Ascending aorta (tissue), 2 donors: ENCODE results near the gene CAMK2G. TPM values are rescaled to one million over a fixed set of nuclear protein-coding genes. Genes with fewer than 3 reads are reported as not detected.
"Not testable (repeated sequence)": the region's sequence is repeated elsewhere in the genome, so short reads cannot be mapped to it uniquely, and the experiment has no call there.

Source experiments
- DNase-seq, 2 donors: peaks; one replicate each; pipeline ENCODE4 v3.0.0-alpha.2; 2019; ENCODE audit warnings: low spot score in 2 of 2
- H3K27ac ChIP-seq, 2 donors: fragments of 200-600 bp; sonication (generic); one replicate each; pipeline ENCODE4 v1.5.1; 2016 to 2017; ENCODE audit warnings: mild to moderate bottlenecking in 1 of 2
- H3K27me3 ChIP-seq: fragments of 200-600 bp; sonication (generic); one replicate; pipeline ENCODE4 v1.5.1; 2017
- H3K36me3 ChIP-seq, 2 donors: fragments of 200-600 bp; sonication (generic); one replicate each; pipeline ENCODE4 v1.5.1; 2016
- H3K4me1 ChIP-seq, 2 donors: fragments of 200-600 bp; sonication (generic); one replicate each; pipeline ENCODE4 v1.5.1; 2016 to 2017; ENCODE audit warnings: mild to moderate bottlenecking in 1 of 2
- H3K4me3 ChIP-seq, 2 donors: fragments of 200-600 bp; sonication (generic); one replicate each; pipeline ENCODE4 v1.5.1; 2016 to 2017; ENCODE audit warnings: mild to moderate bottlenecking in 1 of 2
- H3K9me3 ChIP-seq, 2 donors: fragments of 200-600 bp; sonication (generic); one replicate each; pipeline ENCODE4 v1.5.1; 2016
- CTCF ChIP-seq, 3 experiments: fragments of 200-600 bp in 2 of 3; fragments of 450-650 bp in 1 of 3; sonication (generic) in 2 of 3; IDR thresholded peaks; one replicate each; pipeline ENCODE4 v1.5.1; 2016 to 2019; ENCODE audit warnings: antibody characterized with exemption in 3 of 3, mild to moderate bottlenecking in 1 of 3, moderate library complexity in 1 of 3
- intact Hi-C: fragments of 100-400 bp; cut with DNase I; formaldehyde crosslinking; loops from one replicate; pipeline ENCODE4 v1.15.1; 2023
- total RNA-seq: library from RNA; depleted of rRNA; stranded (reverse); fragments of >200 nt; gene quantifications from one replicate; pipeline ENCODE4 v1.1.0, GENCODE V29; 2016

The CAMK2G gene
- total RNA-seq, 1 donor from 2014 or later: 60.3 TPM

DNA sequence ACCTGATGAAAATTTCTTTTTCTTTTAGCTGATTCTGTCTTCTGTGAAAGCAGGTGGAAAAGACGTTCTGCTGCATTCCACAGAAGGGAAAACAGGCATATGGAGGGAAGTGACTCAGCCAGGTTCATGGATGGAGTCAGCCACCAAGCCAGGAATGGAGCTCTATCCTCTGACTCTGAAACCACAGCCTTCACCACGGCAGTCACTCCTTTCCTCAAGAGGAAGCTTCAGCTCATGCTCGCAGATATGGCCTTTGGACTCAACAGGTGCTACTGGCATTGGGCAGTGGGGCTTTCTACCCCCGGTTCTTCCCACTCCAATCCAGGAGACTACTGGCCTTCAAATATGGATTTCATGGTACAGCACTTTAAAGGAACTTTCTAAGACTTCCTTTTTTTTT is 25.1 kb upstream of the CAMK2G start:
- Histone ChIP-seq H3K4me1 (peaks cover 0 to 3% of the 10 kb centered on the region in 2 donors), H3K9me3 (no peaks in the 10 kb centered on the region), H3K27me3 (no peaks in the 10 kb centered on the region), H3K4me3 (no peak overlapping the region), H3K27ac (peak overlapping the region in 1 of 2 donors; percentile 33), H3K36me3 (no peaks in the 10 kb centered on the region)
- intact Hi-C loops: no loop called here
- no peak for DNase-seq
- TF ChIP-seq CTCF (IDR thresholded peaks at IDR 0.05): no peak

DNA sequence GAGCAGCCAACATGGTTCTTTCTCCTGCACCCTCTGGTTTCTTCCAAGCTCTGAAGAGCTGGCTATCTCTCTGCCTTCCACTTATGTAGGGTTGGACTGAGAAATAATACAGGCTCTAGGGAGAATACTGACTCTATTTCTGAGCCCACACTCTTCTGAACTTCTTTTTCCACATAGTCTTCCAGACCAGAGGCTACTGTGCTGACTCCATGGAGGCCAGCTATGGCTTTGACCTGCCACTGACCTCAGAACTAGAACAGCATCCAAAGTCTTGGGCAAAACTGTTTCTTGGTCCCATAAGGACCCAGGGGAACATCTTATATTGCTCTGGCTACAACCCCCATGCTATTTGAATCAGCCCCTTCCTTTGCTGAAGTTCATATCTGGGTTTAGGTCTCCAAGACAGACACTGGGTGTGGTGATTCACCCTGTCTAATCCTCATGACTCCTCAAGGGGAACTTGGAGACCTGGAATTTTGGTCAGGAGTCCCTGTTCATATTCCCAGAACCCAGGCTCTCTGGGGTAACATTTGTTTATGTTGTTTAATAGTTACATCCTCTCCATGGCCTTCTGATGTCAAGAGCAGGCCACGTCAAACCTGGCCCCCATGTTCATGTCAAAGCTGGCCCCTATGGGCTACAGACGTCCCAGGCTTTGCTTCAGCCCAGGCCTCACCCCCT is 24.5 kb upstream of the CAMK2G start:
- DNase-seq: no peak
- Histone ChIP-seq H3K4me3 (no peak overlapping the region), H3K27ac (peak overlapping the region in 1 of 2 donors; percentile 33), H3K9me3 (no peaks in the 10 kb centered on the region), H3K4me1 (peaks cover 0 to 3% of the 10 kb centered on the region in 2 donors), H3K27me3 (no peaks in the 10 kb centered on the region), H3K36me3 (no peaks in the 10 kb centered on the region)
- no peak for TF ChIP-seq CTCF (IDR thresholded peaks at IDR 0.05)
- intact Hi-C loops: no loop called here

DNA sequence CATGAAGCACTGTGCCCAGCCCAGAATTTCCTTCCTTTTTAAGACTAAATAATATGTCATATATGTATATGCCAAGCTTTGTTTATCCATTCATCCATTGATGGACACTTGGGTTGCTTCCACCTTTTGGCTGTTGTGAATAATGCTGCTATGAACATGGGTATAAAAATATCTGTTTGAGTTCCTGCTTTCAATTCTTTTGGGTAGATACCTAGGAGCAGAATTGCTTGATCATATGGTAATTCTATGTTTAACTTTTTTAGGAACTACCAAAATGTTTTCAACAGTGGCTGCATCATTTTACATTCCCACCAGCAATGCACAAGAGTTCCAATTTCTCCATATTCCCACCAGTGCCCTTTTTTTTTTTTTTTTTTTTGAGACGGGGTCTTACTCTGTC is 23.3 kb upstream of the CAMK2G start:
- H3K36me3 ChIP-seq: no peaks in the 10 kb centered on the region
- no peaks in the 10 kb centered on the region for H3K9me3 ChIP-seq
- H3K4me1 ChIP-seq: peaks cover 0 to 3% of the 10 kb centered on the region in 2 donors
- no peak for TF ChIP-seq CTCF (IDR thresholded peaks at IDR 0.05)
- no peak overlapping the region for H3K4me3 ChIP-seq
- H3K27me3 ChIP-seq: no peaks in the 10 kb centered on the region
- intact Hi-C loops: no loop called here
- no peak overlapping the region for H3K27ac ChIP-seq
- no peak for DNase-seq

GRCh38 chr10:73895381-73895780 is 21.0 kb upstream of the CAMK2G start:
- H3K4me1 ChIP-seq, H3K9me3 ChIP-seq, intact Hi-C loops, H3K36me3 ChIP-seq, H3K27me3 ChIP-seq, H3K27ac ChIP-seq, H3K4me3 ChIP-seq, DNase-seq: not testable (repeated sequence)

- H3K4me3 ChIP-seq: no peak overlapping the region
- H3K36me3 ChIP-seq: no peaks in the 10 kb centered on the region
- no peaks in the 10 kb centered on the region for H3K27me3 ChIP-seq
- intact Hi-C loops: no loop called here
- no peak for TF ChIP-seq CTCF (IDR thresholded peaks at IDR 0.05)
- no peak for DNase-seq
- H3K4me1 ChIP-seq: peaks cover 0 to 4% of the 10 kb centered on the region in 2 donors
- no peak overlapping the region for H3K27ac ChIP-seq
- H3K9me3 ChIP-seq: no peaks in the 10 kb centered on the region
Measured at GRCh38 chr10:73894245-73894971, 20.1 kb upstream of the CAMK2G start.

- Histone ChIP-seq H3K36me3 (no peaks in the 10 kb centered on the region), H3K4me3 (no peak overlapping the region), H3K4me1 (peaks cover 6 to 11% of the 10 kb centered on the region in 2 donors), H3K27ac (no peak overlapping the region), H3K9me3 (no peaks in the 10 kb centered on the region), H3K27me3 (no peaks in the 10 kb centered on the region)
- intact Hi-C loops: no loop called here
- DNase-seq: no peak
- no peak for TF ChIP-seq CTCF (IDR thresholded peaks at IDR 0.05)
Measured at GRCh38 chr10:73893426-73893825, 19.1 kb upstream of the CAMK2G start.
